Stomach (tissue), 9 donors: ENCODE measurements around the gene GALNT17. TPM values are rescaled to one million over a fixed set of nuclear protein-coding genes. Genes with fewer than 3 reads are reported as not detected.

ENCODE experiments used
- DNase-seq, 2 donors: peaks; one replicate each; pipeline versions ENCODE4 v3.0.0 to v3.0.0-alpha.2; 2013 to 2019
- H3K27ac ChIP-seq, 5 donors: fragments of 200-600 bp in 4 of 5; sonication (generic) in 4 of 5; one replicate each; pipeline ENCODE4 v1.5.1; 2013 to 2019; ENCODE audit warnings: mild to moderate bottlenecking in 1 of 5, moderate library complexity in 1 of 5
- H3K27me3 ChIP-seq, 3 donors: fragments of 200-600 bp; sonication (generic); one replicate each; pipeline ENCODE4 v1.5.1; 2017 to 2019; ENCODE audit warnings: mixed run types in 1 of 3
- H3K36me3 ChIP-seq, 4 donors: fragments of 200-600 bp; sonication (generic); 1 replicate in 3 of 4; 2 replicates in 1 of 4; pipeline ENCODE4 v1.5.1; 2016 to 2019
- H3K4me1 ChIP-seq, 4 donors: fragments of 200-600 bp; sonication (generic); one replicate each; pipeline ENCODE4 v1.5.1; 2016 to 2019
- H3K4me3 ChIP-seq, 4 donors: fragments of 200-600 bp; sonication (generic) in 3 of 4; one replicate each; pipeline ENCODE4 v1.5.1; 2016 to 2019; ENCODE audit warnings: mild to moderate bottlenecking in 1 of 4
- H3K9me3 ChIP-seq, 4 donors: fragments of 200-600 bp; sonication (generic); one replicate each; pipeline ENCODE4 v1.5.1; 2016 to 2019
- EP300 ChIP-seq: sonication (generic); formaldehyde crosslinking; IDR thresholded peaks from one replicate; pipeline ENCODE4 v1.6.1; 2017; ENCODE audit warnings: antibody characterized with exemption
- POLR2A ChIP-seq, 4 donors: fragments of 450-650 bp; IDR thresholded peaks; one replicate each; pipeline ENCODE4 v1.6.1; 2016; ENCODE audit warnings: antibody characterized with exemption in 4 of 4, control low read depth in 2 of 4, mild to moderate bottlenecking in 1 of 4, moderate library complexity in 1 of 4
- POLR2AphosphoS5 ChIP-seq, 3 donors: sonication (generic); formaldehyde crosslinking; IDR thresholded peaks; one replicate each; pipeline ENCODE4 v1.6.1; 2016; ENCODE audit warnings: antibody characterized with exemption in 3 of 3
- WGBS, 5 donors: extraction: QIAGEN DNeasy Blood & Tissue Kit in 3 of 5; methylation state at CpG; one replicate each; pipeline versions ENCODE4 v1.1.5 to v1.1.7; 2013 to 2018; 5-methylcytosine and 5-hydroxymethylcytosine counted together
- intact Hi-C: fragments of 100-400 bp; cut with DNase I; formaldehyde crosslinking; loops from one replicate; pipeline ENCODE4 v1.15.1; 2023; ENCODE audit warnings: low total_unique reads
- polyA plus RNA-seq, 3 donors: library from polyadenylated mRNA; stranded (reverse); fragments of 200-250 nt; gene quantifications; one replicate each; pipeline ENCODE4 v1.2.3, GENCODE V29; 2013
- total RNA-seq, 5 donors: library from RNA; depleted of rRNA; stranded (reverse); fragments of >200 nt; gene quantifications; one replicate each; pipeline versions ENCODE4 v1.1.0 to v1.2.3, GENCODE V29; 2014 to 2016
- TF ChIP-seq, protein P1 (sequence below), 7 experiments: fragments of 450-650 bp in 4 of 7; fragments of 200-600 bp in 3 of 7; sonication (generic) in 3 of 7; IDR thresholded peaks; one replicate each; pipeline ENCODE4 v1.5.1; 2016 to 2019; ENCODE audit warnings: antibody characterized with exemption in 7 of 7, control low read depth in 2 of 7, mild to moderate bottlenecking in 1 of 7
- donor health status: healthy with polysubstance abuse.
- donor health status: Bipolar disorder and iron deficiency.
- donor health status: healthy.

The GALNT17 gene
- total and polyA plus RNA-seq, 8 donors, result 0.76 to 12.5 (median 1.6) TPM; not detected in 1

DNA sequence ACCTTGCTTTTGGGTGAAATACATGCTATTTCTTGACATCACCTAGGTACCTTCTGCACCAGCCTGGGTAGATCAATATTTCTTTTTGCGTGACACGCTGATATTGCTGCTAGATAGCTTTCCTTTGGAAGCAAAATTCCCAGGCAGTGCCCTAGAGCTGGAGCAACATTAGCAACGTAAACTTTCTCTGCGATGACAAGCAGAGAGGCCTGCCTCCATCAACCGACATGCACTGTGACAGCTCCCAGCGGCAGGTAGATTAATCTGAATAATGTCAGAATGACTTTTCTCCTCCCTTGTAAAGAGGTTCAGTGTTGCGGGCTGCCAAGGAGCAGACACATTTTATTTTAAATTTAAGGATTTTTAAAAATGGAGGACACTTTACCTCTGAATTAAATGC, 307.4 kb downstream of the GALNT17 start:
- no peak overlapping the region for H3K27ac ChIP-seq
- no peak overlapping the region for H3K4me3 ChIP-seq
- no peaks in the 10 kb centered on the region for H3K4me1 ChIP-seq
- intact Hi-C loops, result no loop called here
- no peaks in the 10 kb centered on the region for H3K36me3 ChIP-seq
- peaks cover 0 to 59% (median 8%) of the 10 kb centered on the region in 4 donors for H3K9me3 ChIP-seq
- WGBS, 5 donors, result 60 to 79% (median 72%) methylated on average over 7 of the region's 7 CpGs
- no peak for DNase-seq
- TF ChIP-seq POLR2AphosphoS5 (IDR thresholded peaks at IDR 0.05), result no peak
- TF ChIP-seq, protein P1, sequence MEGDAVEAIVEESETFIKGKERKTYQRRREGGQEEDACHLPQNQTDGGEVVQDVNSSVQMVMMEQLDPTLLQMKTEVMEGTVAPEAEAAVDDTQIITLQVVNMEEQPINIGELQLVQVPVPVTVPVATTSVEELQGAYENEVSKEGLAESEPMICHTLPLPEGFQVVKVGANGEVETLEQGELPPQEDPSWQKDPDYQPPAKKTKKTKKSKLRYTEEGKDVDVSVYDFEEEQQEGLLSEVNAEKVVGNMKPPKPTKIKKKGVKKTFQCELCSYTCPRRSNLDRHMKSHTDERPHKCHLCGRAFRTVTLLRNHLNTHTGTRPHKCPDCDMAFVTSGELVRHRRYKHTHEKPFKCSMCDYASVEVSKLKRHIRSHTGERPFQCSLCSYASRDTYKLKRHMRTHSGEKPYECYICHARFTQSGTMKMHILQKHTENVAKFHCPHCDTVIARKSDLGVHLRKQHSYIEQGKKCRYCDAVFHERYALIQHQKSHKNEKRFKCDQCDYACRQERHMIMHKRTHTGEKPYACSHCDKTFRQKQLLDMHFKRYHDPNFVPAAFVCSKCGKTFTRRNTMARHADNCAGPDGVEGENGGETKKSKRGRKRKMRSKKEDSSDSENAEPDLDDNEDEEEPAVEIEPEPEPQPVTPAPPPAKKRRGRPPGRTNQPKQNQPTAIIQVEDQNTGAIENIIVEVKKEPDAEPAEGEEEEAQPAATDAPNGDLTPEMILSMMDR (IDR thresholded peaks at IDR 0.05), result no peak
- TF ChIP-seq EP300, result no peak
- TF ChIP-seq POLR2A (IDR thresholded peaks at IDR 0.05), result no peak
- no peaks in the 10 kb centered on the region for H3K27me3 ChIP-seq

DNA sequence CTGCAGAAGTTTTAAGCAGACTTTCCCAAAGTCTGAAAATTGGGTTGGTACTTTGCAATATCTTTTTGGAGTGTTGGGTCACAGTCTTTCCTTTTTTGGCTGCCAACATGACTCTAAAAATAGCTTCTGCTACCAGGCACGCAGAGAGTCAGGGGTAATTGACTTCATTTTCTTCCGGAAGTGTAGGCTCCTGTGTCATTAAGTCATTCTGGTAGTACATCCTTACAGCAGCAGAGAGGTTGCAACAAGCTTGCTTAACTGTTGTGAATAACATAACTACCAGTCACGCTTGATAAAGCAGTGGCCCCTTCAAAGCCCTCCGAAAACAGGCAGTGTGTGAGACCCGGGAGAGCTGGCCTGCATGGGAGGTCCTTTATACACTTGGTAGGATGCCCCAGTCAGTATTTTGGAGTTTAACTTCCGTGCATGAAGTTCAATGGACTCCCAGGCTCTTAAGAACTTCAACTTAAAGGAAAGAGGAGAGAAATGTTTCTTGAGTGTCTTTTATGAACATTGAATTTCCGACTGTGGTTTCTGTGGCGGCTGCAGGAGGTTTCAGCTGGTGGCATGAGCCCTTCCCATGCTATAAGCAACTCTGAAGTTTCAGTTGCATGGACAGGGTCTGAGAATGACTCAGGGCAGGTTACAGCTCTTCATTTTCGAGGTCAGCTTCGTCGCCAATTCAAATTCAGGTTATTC, 310.7 kb downstream of the GALNT17 start:
- TF ChIP-seq, protein P1 (IDR thresholded peaks at IDR 0.05), result no peak
- TF ChIP-seq POLR2AphosphoS5 (IDR thresholded peaks at IDR 0.05) (no peak), POLR2A (IDR thresholded peaks at IDR 0.05) (no peak), EP300 (no peak)
- 55 to 71% (median 63%) methylated on average over 10 to 11 of the region's 11 CpGs for WGBS, 5 donors
- DNase-seq, result no peak
- intact Hi-C loops, result no loop called here
- H3K4me1 ChIP-seq, result no peaks in the 10 kb centered on the region
- no peaks in the 10 kb centered on the region for H3K27me3 ChIP-seq
- no peak overlapping the region for H3K27ac ChIP-seq
- no peaks in the 10 kb centered on the region for H3K36me3 ChIP-seq
- no peak overlapping the region for H3K4me3 ChIP-seq
- H3K9me3 ChIP-seq, result peaks cover 0 to 39% (median 1%) of the 10 kb centered on the region in 4 donors

DNA sequence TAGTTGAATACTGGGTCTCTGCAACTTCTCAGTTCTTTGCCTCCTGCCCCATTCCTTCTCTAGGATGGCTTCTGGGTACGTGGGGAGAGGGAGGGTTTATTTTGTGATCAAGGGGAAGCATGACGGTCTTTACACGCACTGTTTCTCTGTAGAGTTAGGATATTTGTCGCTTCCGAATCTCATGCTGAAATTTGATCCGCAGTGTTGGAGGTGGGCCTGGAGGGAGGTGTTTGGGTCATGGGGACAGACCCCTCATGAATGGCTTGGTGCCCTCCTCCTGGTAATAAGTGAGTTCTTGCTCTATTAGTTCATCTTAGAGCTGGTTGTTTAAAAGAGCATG, 311.2 kb downstream of the GALNT17 start:
- WGBS, 5 donors, result 45 to 65% (median 50%) methylated on average over 6 of the region's 6 CpGs
- no peak for DNase-seq

DNA sequence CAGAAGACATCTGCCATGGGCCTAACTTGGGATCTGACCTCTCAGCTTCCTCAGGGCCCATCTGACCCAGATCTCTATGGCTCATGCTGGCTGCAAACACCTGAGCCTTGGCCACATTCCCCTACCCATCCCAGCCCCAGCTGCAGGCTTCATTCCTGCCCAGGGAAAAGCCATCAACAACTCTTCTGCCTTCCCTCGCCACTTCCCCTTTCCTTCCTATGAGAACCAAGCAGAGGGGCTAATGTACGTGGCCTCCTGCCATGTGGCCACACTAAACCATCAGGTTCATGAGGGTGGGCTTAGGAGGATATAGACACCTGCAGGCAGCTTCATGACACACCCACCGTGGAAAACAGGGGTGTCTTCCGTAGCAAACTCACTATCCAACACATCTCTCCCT, 312.2 kb downstream of the GALNT17 start:
- Histone ChIP-seq H3K9me3 (peaks cover 0 to 24% (median 0%) of the 10 kb centered on the region in 4 donors), H3K4me1 (no peaks in the 10 kb centered on the region), H3K27ac (no peak overlapping the region), H3K4me3 (no peak overlapping the region), H3K27me3 (no peaks in the 10 kb centered on the region), H3K36me3 (no peaks in the 10 kb centered on the region)
- no peak for DNase-seq
- WGBS, 5 donors, result 83 to 93% (median 87%) methylated on average over 4 of the region's 4 CpGs
- no peak for TF ChIP-seq POLR2AphosphoS5 (IDR thresholded peaks at IDR 0.05)
- intact Hi-C loops, result no loop called here

More for the DNA sequence above, 311.2 kb downstream of the GALNT17 start:
- no peak overlapping the region for H3K27ac ChIP-seq
- no peaks in the 10 kb centered on the region for H3K4me1 ChIP-seq
- H3K27me3 ChIP-seq, result no peaks in the 10 kb centered on the region
- intact Hi-C loops, result no loop called here
- H3K4me3 ChIP-seq, result no peak overlapping the region
- H3K9me3 ChIP-seq, result peaks cover 0 to 34% (median 0%) of the 10 kb centered on the region in 4 donors
- H3K36me3 ChIP-seq, result no peaks in the 10 kb centered on the region
- TF ChIP-seq, protein P1 (IDR thresholded peaks at IDR 0.05), result no peak
- TF ChIP-seq POLR2A (IDR thresholded peaks at IDR 0.05), result no peak
- TF ChIP-seq EP300, result no peak
- TF ChIP-seq POLR2AphosphoS5 (IDR thresholded peaks at IDR 0.05), result no peak

DNA sequence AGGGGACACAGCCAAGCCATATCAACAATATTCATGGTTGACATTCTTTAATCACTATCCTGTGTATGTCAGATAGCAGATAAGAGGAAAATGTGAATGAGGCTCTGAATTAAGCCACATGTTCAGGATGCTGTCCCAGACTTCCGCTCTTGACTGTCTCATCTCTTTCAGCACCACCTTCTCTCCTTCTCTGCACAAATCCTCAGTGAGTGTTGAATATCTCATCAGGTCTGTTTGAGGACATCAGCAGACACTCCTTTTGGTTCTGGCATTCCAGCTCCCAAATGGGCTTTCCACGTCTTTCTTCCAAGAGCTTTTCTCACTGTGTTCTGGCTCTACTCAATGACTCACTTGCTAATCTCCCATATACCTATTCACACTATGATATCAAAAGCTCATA, 321.7 kb downstream of the GALNT17 start:
- H3K36me3 ChIP-seq, result no peaks in the 10 kb centered on the region
- H3K27me3 ChIP-seq, result no peaks in the 10 kb centered on the region
- no peaks in the 10 kb centered on the region for H3K4me1 ChIP-seq
- no peak for TF ChIP-seq EP300
- TF ChIP-seq POLR2A (IDR thresholded peaks at IDR 0.05), result no peak
- TF ChIP-seq, protein P1 (IDR thresholded peaks at IDR 0.05), result no peak
- no peak for TF ChIP-seq POLR2AphosphoS5 (IDR thresholded peaks at IDR 0.05)
- WGBS, 5 donors, result 78 to 93% (median 89%) methylated on average over 2 of the region's 2 CpGs
- no peak for DNase-seq
- H3K9me3 ChIP-seq, result no peaks in the 10 kb centered on the region
- no peak overlapping the region for H3K27ac ChIP-seq
- H3K4me3 ChIP-seq, result no peak overlapping the region
- intact Hi-C loops, result no loop called here
